Measurements from ENCODE around the gene FPR2.
"Not testable (repeated sequence)": the region's sequence is repeated elsewhere in the genome, so short reads cannot be mapped to it uniquely, and the experiment has no call there.

Gene FPR2

DNA sequence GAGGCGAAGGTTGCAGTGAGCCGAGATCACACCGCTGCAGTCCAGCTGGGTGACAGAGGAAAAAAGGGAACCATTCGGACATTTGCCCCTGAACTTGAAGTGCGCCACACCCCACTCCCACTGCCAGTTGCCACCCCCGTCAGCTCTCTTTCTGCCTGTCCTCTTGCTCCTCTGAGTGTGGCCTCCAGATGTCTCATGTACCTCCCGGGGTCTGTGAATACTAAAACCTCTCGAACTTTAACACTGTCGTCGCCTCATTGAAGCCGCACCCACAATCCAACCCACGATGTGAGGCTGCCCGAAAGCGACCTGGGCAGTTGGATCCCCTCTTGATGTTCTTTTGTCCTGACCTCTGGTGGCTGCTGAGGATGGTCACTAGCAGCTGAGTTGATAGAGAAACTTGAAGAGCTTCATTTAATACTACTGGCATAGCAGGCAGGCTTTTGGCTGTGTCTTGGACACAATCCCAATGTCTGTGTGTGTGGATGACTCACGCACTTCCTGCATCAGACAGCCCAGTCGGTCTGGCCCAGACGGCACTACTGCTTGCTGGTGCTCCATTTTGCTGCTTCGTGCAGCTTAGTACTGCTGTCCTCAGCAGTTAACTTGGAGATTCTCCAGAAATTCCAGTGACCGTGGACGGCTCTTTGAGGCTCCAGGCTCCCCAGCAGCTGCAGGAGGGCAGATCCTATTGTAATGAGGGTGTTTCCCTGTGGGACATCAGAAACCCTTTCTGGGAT, 38.2 kb downstream of the FPR2 start:
- Mint-ChIP-seq H3K4me3 (no peak overlapping the region), H3K27ac (no peak overlapping the region), H3K36me3 (no peaks in the 10 kb centered on the region), H3K4me1 (peaks cover 4 to 10% of the 10 kb centered on the region in 2 donors), H3K27me3 (peaks cover 23 to 38% of the 10 kb centered on the region in 2 donors), H3K9me3 (peaks cover 11 to 12% of the 10 kb centered on the region in 2 donors)
- DNase-seq: no peak
- ATAC-seq (replicated peaks): no peak

DNA sequence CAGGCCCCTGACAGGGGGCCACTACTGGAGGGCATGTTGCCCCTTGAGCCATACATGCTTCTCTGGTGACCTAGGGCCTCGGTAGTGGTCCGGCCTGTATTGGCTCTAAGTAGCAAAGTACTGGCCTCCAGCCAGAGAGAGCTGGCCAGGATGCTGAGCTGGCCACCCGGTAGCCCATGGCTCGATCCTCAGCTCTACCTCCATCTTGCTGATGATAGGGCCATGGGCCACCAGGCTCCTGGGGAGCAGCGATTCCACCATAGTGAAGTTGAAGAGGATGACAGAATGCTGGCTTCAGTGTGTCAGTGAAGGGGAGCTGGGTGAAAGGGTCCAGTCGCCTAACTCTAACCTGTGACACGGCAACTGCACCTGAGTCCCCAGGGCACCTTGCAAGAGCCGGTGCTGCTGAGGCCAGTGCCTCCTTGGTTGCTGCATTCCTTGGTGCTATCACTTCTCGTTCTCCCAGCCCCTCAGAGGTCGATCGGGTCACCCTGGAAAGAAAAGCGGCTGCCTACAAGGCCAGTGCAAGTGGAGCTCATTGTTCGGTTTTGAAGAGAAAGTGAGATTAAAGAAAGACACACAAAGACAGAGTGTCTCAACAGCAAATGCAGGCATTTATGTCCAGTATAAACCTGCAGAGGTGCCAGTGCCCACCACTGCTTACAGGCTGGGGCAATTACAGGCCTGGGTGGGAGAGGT, 38.9 kb downstream of the FPR2 start:
- ATAC-seq (replicated peaks): no peak
- H3K27ac Mint-ChIP-seq: no peak overlapping the region
- peaks cover 0 to 2% of the 10 kb centered on the region in 2 donors for H3K36me3 Mint-ChIP-seq
- DNase-seq: no peak
- peaks cover 4 to 15% of the 10 kb centered on the region in 2 donors for H3K4me1 Mint-ChIP-seq
- H3K27me3 Mint-ChIP-seq: peaks cover 23 to 38% of the 10 kb centered on the region in 2 donors
- H3K9me3 Mint-ChIP-seq: peaks cover 11 to 14% of the 10 kb centered on the region in 2 donors
- no peak overlapping the region for H3K4me3 Mint-ChIP-seq

DNA sequence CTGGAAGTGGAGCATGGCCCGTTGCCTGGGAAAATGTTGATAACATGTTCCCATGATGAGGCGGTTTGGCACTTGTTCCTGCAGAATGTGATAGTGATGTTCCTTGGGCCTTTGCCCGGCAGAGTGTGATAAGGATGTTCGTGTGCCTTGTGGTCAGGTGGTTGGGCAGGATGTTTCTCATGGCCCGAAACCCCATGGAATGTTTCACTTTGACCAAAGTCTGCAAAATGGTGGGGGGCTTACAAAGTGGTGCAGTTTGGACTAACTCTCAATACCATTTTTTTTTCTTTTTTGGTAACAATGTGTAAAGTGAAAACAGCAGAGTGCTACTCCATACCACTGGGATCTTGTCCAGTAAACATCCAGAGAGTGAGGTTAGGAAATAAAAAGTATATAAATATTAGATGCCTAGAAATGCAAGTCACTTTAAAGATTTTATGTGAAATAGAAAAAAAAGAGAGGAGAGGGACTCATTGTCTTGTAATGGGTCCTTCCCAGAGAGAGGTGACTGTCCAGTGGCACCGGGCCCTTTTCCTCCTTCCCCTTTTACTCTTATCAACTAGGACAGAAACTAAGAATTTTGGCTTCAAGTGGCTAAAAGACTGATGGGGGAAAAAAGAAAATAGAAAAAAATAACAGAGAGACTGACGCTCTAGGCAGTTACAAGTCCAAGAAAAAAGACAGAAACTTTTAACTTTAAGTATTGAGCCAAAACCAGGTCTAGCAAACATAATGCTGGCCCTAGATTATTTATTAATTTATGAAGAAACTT, 39.7 kb downstream of the FPR2 start:
- no peak for DNase-seq
- Mint-ChIP-seq H3K9me3 (peaks cover 11 to 14% of the 10 kb centered on the region in 2 donors), H3K27ac (no peak overlapping the region), H3K4me3 (no peak overlapping the region), H3K4me1 (peaks cover 4 to 15% of the 10 kb centered on the region in 2 donors), H3K36me3 (peaks cover 0 to 2% of the 10 kb centered on the region in 2 donors), H3K27me3 (peaks cover 22 to 38% of the 10 kb centered on the region in 2 donors)
- ATAC-seq (replicated peaks): no peak

DNA sequence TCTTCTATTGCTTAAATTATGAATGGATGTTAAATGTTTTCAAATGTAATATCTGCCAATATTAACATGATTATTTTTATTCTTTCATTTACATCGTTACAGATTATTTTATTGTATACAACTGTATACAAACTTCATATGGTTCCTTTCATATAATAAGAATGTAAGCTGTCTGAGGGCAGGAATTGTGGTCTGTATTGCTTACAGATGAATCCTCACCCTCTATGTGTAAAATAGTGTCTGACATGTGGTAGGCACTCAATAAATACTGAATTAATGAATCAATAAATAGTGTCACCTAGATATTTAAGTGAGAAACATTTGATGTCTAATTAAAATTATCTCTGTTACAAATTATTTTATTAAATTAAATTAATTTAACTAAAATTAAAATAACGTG, 41.8 kb downstream of the FPR2 start:
- peaks cover 4 to 15% of the 10 kb centered on the region in 2 donors for H3K4me1 Mint-ChIP-seq
- peaks cover 7 to 14% of the 10 kb centered on the region in 2 donors for H3K9me3 Mint-ChIP-seq
- H3K36me3 Mint-ChIP-seq: peaks cover 0 to 2% of the 10 kb centered on the region in 2 donors
- no peak overlapping the region for H3K4me3 Mint-ChIP-seq
- ATAC-seq (replicated peaks) (no peak), DNase-seq (no peak)
- H3K27ac Mint-ChIP-seq: no peak overlapping the region
- H3K27me3 Mint-ChIP-seq: peaks cover 20 to 27% of the 10 kb centered on the region in 2 donors

DNA sequence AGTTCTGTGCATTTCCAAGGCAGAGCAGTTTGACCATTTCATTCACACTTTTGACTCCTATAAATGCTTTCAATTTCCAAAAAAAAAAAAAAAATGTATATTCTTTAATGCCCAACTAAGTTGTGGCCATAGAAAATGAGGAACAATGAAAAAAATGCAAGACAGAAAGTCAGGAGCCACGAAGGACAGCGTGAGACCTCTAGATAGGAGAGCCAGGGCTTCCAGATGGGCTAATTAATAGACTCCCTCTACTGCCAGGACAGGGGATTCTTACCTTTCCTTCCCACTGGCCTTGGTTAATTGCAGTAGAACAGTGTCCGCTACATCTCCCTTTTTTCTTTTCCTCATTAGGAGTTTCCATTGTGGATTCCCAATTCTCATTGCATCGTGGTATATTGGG, 42.5 kb downstream of the FPR2 start:
- no peak for ATAC-seq (replicated peaks)

DNA sequence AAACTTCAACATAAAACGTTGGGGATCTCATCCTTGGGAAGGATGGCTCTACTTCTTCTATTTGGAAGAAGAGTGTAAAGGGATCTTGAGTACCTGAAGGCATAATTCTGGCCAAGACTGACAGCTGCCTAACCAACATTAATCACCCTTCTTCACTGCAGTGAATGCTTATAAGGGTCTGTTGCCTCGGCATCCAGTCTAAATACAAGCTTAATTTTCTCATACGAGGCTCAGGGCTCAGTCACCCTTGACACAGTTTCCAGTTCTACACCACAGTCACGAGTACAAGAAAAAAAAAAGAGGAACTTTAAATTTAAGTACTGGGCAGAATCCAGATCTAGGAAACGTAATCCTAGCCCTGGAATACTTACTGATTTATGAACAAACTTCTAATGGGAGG, 43.0 kb downstream of the FPR2 start:
- peaks cover 19% of the 10 kb centered on the region in 2 donors for H3K27me3 Mint-ChIP-seq
- no peak overlapping the region for H3K27ac Mint-ChIP-seq
- ATAC-seq (replicated peaks): peak; percentile 77 to 81
- H3K9me3 Mint-ChIP-seq: peaks cover 7 to 13% of the 10 kb centered on the region in 2 donors
- no peak for DNase-seq
- H3K4me1 Mint-ChIP-seq: peaks cover 4 to 15% of the 10 kb centered on the region in 2 donors
- H3K4me3 Mint-ChIP-seq: no peak overlapping the region
- H3K36me3 Mint-ChIP-seq: peaks cover 0 to 2% of the 10 kb centered on the region in 2 donors

More for the DNA sequence above, 42.5 kb downstream of the FPR2 start:
- H3K27ac Mint-ChIP-seq: no peak overlapping the region
- peaks cover 4 to 15% of the 10 kb centered on the region in 2 donors for H3K4me1 Mint-ChIP-seq
- no peak overlapping the region for H3K4me3 Mint-ChIP-seq
- H3K27me3 Mint-ChIP-seq: peaks cover 20 to 21% of the 10 kb centered on the region in 2 donors
- H3K9me3 Mint-ChIP-seq: peaks cover 7 to 13% of the 10 kb centered on the region in 2 donors
- DNase-seq: no peak
- H3K36me3 Mint-ChIP-seq: peaks cover 0 to 2% of the 10 kb centered on the region in 2 donors

DNA sequence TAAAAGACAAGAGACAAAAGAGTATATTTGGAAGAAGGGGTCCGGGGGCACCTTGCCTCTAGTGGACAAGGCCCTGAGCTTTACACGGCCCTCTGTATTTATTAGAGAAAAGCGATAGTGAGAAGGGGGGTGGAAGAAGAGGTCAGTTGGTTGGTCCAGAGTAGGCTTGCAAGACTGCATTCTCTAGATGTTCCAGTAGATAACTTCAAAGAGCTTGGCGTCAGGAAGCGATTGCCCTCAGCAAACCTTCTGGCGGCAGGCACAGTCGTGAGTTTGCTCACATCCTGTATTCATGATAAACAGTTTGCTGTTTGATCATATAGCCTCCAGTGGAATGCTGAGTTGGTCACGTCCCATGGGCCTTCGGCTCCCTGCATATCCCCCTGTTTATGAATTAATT, 43.8 kb downstream of the FPR2 start:
- not testable (repeated sequence) for H3K27ac Mint-ChIP-seq; H3K4me3 Mint-ChIP-seq; ATAC-seq (replicated peaks); DNase-seq; H3K9me3 Mint-ChIP-seq; H3K36me3 Mint-ChIP-seq
- peaks cover 4 to 15% of the 10 kb centered on the region in 2 donors for H3K4me1 Mint-ChIP-seq
- peaks cover 12 to 15% of the 10 kb centered on the region in 2 donors for H3K27me3 Mint-ChIP-seq

DNA sequence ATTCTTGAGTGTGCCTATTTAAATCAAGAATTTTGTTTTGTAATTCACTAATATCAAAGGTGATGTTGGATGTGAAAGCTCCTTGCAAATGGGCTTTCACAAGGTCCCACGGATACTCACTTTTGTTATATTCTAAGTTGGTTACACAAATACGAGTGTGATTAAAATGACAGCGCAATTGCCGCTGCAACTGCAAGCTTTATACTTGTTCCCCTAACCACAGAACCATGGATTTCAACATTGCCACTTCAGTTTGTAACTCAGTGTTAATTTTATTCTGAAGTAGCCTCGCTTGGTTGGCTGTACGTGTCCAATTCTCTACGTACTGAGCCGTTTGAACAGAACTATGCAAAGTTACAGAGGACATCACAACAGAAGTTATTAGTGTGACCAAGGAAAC, 44.4 kb downstream of the FPR2 start:
- not testable (repeated sequence) for DNase-seq; H3K27me3 Mint-ChIP-seq; H3K9me3 Mint-ChIP-seq; H3K36me3 Mint-ChIP-seq; H3K4me3 Mint-ChIP-seq; ATAC-seq (replicated peaks); H3K27ac Mint-ChIP-seq
- H3K4me1 Mint-ChIP-seq: peaks cover 4 to 15% of the 10 kb centered on the region in 2 donors

DNA sequence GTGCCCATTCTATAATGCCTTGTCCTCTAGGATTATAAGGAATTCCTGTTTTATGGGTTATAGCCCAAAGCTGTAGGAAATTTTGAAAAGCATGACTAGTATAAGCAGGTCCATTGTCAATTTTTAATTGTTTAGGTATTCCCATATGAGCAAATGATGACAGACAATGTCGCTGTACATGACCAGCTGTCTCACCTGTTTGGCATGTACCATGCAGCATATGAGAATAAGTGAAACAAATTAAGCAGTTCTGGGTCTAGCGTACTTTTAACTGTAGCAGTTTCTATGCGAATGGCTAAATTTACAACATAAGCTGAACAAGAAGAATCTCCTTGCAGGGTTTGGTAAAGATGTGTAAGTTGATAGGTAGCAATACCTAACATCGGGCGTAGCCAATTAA, 45.6 kb downstream of the FPR2 start:
- DNase-seq; H3K9me3 Mint-ChIP-seq; H3K36me3 Mint-ChIP-seq; H3K4me3 Mint-ChIP-seq; H3K27me3 Mint-ChIP-seq; ATAC-seq (replicated peaks); H3K27ac Mint-ChIP-seq: not testable (repeated sequence)
- H3K4me1 Mint-ChIP-seq: peaks cover 6 to 20% of the 10 kb centered on the region in 2 donors

DNA sequence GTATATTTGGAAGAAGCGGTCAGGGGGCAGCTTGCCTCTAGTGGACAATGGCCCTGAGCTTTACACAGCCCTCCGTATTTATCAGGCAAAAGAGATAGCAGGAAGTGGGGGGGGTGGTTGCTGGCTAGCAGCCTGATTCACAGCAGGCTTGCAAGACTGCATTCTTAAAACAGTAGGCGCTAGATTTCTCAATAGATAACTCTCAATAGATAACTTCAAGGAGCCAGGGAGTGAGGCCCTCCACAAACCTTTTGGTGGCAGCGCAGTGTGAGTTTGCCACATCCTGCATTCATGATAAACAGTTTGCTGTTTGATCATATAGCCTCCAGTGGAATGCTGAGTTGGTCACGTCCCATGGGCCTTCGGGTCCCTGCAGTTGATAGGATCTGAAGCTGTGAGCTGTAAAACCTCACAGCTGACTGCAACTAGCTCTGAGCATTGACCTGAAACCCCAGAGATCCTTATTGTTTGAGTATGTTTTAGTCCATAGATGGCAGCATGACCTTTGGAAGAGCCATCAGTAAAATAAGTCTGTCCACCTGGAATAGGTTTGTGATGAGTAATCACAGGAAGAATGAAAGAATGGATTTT, 46.2 kb downstream of the FPR2 start:
- H3K27me3 Mint-ChIP-seq: peaks cover 5 to 8% of the 10 kb centered on the region in 2 donors
- no peak for ATAC-seq (replicated peaks)

DNA sequence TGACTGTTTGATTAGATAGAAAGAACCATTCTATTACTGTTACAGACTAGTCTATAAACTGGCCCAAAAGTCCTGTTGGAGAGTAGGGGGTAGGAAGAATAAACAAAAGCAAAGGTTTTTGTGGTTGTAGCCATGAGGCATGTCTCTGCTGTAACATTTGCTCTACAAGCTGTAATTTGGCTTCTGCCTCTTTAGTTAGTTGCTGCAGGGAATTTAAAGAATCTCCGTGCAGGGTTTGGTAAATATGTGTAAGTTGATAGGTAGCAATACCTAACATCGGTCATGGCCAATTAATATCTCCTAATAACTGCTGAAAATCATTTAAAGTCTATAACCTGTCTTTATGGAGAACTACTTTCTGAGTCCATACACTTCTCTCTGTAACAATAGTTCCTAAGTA, 46.9 kb downstream of the FPR2 start:
- ATAC-seq (replicated peaks) (no peak), DNase-seq (no peak)
- Mint-ChIP-seq H3K4me1 (peaks cover 6 to 20% of the 10 kb centered on the region in 2 donors), H3K27me3 (peaks cover 5 to 8% of the 10 kb centered on the region in 2 donors), H3K27ac (no peak overlapping the region), H3K4me3 (no peak overlapping the region), H3K9me3 (peaks cover 5 to 8% of the 10 kb centered on the region in 2 donors), H3K36me3 (peaks cover 0 to 5% of the 10 kb centered on the region in 2 donors)

More for the DNA sequence above, 46.2 kb downstream of the FPR2 start:
- H3K4me3 Mint-ChIP-seq: no peak overlapping the region
- H3K27ac Mint-ChIP-seq: no peak overlapping the region
- peaks cover 0 to 5% of the 10 kb centered on the region in 2 donors for H3K36me3 Mint-ChIP-seq
- H3K4me1 Mint-ChIP-seq: peaks cover 6 to 20% of the 10 kb centered on the region in 2 donors
- DNase-seq: no peak
- peaks cover 5 to 8% of the 10 kb centered on the region in 2 donors for H3K9me3 Mint-ChIP-seq

DNA sequence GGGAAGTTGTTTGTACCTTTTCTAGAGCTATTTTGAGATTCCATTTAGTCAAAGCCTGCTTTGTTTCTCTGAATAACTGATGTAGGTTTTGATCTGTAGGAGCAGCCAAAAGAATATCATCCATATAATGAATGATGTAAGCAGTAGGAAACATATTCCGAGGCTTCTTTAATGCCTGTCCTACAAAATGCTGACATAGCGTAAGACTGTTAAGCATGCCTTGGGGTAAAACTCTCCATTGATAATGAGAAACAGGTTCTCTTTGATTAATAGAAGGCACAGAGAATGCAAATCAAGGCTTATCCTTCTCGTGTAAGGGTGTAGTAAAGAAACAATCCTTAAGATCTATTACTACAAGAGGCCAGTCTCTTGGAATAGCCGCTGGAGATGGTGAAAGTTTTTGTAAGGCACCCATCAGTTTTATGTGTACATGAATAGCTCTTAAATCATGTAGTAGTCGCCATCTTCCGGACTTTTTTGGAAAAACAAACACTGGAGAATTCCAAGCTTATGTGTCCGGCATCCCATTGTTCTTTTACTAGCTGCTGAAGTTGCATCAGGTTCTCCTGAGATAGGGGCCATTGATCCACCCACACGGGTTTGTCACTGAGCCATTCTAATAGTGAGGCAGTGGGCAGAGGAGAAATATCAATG, 47.5 kb downstream of the FPR2 start:
- H3K4me1 Mint-ChIP-seq: peaks cover 4 to 17% of the 10 kb centered on the region in 2 donors

DNA sequence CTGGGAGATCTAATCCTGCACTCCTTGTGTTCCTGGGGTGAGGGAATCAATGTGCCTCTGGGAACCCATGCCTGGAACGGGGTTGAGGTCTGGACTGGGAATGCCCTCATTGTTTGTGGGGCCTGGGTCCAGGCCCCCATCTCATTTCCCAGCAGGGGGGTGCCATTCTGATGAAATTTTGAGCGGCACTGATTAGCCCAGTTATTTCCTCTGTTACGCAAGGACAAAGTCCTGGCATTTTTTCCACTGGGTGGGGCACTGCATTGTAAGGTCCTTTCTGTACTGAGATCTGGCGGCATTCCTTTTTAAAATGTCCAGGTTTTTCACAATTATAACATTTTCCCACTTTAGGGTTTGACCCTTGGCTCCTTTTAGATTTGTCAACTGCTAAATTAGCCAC, 48.8 kb downstream of the FPR2 start:
- DNase-seq (no peak), ATAC-seq (replicated peaks) (no peak)
- H3K9me3 Mint-ChIP-seq: peaks cover 5 to 7% of the 10 kb centered on the region in 2 donors
- peaks cover 2 to 5% of the 10 kb centered on the region in 2 donors for H3K4me1 Mint-ChIP-seq
- H3K4me3 Mint-ChIP-seq: no peak overlapping the region
- H3K36me3 Mint-ChIP-seq: peaks cover 0 to 4% of the 10 kb centered on the region in 2 donors
- peaks cover 5 to 8% of the 10 kb centered on the region in 2 donors for H3K27me3 Mint-ChIP-seq
- no peak overlapping the region for H3K27ac Mint-ChIP-seq

More for the DNA sequence above, 47.5 kb downstream of the FPR2 start:
- Mint-ChIP-seq H3K4me3 (no peak overlapping the region), H3K9me3 (peaks cover 5 to 6% of the 10 kb centered on the region in 2 donors), H3K27me3 (peaks cover 5 to 8% of the 10 kb centered on the region in 2 donors), H3K27ac (no peak overlapping the region), H3K36me3 (peaks cover 0 to 5% of the 10 kb centered on the region in 2 donors)
- ATAC-seq (replicated peaks) (no peak), DNase-seq (no peak)

Data from stimulated activated naive B cell treated with anti-CD40 and anti-IgM and Interleukin-4, amounts not matched to agents 10 μg/mL and 1 μg/mL and 100 μg/mL, for 72 hours (primary cell).